HG03025 (cell line): ENCODE data around the gene UGT1A7.

Experiments
- ATAC-seq: cut with Tn5 transposase; IDR thresholded peaks from one replicate; pipeline ENCODE4 v1.9.1; 2021; ENCODE audit warnings: mild to moderate bottlenecking, moderate library complexity; ENCODE audit not compliant: unreplicated experiment, low FRiP score

The UGT1A7 gene

DNA sequence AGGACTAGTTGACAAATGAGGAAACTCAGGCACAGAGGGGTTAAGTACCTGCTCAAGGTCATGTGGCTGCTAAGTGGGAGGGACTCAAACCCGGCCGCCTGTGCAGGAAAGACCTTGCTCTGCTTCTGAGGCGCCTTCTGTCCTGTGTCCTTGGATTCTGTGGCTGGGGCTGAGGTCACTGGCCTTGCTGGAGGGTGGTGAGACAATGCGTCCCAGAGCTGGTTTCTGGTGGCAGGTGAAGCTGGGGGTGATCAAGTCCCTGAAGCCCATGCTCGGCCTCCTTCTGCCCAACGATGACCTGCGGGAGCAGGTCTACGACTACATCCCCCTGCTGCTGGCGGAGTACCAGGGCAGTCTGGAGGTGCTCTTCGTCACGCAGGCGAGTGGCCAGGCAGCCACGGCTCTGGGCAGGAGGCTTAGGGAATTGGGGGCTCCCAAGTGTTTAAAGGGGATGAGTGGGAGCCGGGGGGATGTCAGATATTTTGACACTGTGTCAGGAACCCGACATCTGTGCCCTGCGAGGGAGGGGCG, 112.5 kb downstream of the UGT1A7 start:
- no peak for ATAC-seq

DNA sequence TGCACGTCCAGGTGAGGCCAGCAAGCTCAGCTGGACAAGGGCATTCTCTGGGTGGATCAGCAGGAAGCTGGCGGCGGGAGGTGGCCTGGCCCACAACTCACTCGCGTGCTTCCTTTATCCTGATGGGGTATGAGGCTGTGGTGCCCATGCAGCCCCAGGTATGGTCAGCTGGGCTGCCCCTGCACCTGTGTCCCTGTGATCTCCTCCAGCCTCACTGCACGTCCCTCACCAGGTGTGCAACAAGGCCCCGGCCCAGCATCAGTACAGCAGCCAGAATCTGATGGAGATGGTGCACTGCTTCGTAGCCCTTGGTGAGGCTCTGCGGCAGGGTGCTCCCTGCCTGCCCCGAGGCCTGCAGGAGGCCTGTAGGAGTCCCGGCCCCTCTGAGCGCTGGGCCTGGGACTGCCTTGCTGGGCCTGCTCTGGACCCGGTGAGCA, 114.1 kb downstream of the UGT1A7 start:
- ATAC-seq: no peak

DNA sequence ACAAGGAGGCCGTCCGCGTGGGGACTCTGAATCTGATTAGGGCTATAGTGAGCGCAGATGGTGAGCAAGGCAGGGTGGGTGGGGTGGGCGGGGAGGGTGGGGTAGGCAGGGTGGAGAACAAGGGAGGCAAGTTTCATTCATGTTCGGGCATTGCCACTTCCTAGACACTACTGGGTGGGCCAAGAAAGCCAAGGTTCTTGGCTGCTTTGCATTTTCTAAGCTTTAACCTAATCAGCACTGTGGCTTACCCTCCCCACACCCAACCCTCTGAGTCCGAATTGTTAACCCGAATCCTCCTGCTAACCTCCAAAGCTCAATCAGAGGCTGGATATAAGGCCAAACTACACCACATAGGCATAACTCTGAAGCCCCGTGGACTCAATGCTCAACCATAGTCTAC, 114.6 kb downstream of the UGT1A7 start:
- no peak for ATAC-seq

DNA sequence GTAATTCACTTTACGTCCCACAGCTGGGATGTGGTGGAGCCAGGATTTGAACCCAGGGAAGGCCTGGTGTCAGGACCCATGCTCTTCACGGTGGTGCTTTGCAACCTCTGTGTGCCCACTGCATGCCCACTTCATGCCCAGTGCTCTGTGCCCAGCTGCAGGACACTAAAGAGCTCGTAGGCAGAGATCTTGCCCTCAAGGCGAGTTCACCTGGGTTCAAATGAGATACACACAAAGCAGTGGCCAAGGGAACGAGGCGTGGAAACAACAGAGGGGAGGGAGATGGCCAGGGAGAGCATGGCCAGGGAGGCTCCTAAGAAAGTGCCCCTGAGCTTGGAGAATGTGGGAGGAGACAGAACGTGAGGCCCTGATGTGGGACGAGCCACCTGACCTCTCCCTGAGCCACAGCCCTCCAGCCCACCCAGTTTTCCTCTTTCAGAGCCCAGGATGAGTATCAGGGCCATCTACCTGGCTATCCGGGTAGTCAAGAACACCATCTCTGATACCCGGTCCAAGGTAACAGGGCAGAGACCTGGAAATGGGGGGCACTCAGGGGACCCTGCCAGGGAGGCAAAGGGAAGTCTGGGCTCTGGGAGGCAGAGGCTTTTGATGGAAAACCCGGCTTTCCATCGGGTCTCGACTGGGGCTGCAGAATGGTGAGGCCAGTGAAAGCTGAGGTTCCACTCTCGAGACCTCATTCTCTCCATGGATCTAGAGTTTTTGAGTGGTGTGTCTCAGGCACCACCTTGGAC, 116.8 kb downstream of the UGT1A7 start:
- ATAC-seq: no peak

DNA sequence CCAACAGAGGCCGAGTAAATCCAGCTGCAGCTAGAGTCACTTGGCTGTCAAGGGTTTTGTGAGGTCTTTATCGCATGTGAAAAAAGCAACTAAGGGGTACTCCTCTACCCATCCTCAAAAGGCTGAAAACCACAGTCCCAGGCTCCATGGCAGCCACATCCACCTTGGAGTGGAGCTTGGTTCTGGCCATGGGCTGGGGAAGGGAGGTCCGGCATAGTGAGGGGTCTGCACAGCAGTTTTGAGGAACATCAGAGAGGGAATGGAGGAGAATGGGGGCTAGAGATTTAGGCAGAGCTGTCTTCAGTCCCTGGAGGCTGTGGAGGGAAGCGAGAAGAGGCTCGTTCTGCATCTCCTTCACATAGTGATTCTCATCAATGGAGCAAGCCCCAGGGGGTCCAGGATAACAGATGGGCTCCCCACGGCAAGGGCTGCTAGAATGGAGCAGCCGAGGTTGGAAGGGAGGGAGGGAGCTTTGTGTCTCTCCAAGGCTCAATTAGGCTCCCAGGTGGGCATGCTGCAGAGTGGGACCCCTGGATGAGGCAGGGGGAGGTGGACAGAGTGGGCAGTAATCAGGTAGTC, 117.5 kb downstream of the UGT1A7 start:
- ATAC-seq: no peak

DNA sequence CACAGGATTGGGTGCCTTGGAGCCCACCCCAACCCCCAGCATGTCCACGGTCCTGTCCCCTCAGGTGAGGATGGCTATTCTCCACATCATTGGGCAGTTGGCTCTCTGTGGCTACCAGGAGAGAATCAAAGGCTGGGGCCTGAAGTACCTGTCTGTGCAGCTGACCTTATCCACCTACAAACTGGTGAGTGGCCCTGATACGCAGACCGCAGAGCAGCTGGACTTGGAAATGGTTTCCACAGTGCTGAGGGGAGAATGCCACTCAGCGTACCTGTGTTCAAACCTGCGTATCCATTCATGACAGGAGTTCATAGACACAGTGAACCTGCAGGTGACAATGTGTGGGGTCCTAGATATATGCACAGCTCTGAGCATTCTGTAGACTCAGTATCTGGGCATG, 118.0 kb downstream of the UGT1A7 start:
- no peak for ATAC-seq

DNA sequence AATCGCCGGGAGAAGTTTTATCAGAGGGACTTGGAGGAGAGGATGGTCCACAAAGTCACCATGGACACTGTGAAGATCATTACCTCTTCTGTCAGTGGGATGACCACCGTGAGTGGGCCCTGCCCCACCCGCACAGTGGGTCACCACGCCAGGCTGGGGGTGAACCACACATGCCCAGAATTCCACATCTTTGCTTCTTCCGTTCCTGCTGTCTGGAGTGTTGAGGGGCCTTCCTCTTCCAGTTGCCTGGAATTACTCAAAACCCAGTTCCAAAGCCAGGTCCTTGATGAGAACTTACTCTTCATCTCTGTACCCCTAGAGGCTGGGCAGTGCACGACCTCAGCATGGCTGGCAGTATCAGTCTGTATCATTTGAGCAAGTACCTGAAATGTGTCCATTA, 118.5 kb downstream of the UGT1A7 start:
- ATAC-seq: no peak

DNA sequence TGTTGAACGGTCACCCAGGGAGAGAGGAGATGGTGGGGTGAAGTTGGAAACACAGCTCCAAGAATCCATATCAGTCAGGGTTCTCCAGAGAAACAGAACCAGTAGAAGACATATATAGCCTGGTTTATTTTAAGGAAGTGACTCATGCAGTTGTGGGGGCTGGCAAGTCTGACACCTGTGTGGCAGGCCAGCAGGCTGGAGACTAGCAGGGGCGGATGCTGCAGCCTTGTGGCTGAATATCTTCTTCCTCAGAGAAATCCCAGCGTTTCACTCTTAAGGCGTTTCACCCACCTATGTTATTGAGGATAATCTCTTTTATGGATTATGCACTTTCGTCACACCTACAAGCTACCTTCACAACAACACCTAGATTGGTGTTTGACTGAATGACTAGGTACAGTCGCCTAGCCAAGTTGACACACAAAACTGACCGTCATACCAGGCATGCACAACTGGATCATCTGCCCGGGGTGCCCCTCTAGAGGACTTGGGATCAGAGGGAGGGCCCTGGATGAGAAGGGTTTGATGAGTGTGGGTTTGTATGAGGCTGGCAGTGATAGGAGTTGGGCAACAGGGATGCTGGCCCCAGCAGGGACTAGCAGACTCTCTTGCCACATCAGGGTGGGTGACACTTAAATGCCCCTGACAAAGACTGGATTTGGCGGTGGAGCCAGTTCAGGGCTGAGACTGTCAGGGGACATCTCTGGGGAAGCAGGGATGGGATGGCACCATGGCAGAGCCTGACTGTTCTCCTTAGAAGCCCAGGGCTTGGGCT, 119.8 kb downstream of the UGT1A7 start:
- no peak for ATAC-seq

DNA sequence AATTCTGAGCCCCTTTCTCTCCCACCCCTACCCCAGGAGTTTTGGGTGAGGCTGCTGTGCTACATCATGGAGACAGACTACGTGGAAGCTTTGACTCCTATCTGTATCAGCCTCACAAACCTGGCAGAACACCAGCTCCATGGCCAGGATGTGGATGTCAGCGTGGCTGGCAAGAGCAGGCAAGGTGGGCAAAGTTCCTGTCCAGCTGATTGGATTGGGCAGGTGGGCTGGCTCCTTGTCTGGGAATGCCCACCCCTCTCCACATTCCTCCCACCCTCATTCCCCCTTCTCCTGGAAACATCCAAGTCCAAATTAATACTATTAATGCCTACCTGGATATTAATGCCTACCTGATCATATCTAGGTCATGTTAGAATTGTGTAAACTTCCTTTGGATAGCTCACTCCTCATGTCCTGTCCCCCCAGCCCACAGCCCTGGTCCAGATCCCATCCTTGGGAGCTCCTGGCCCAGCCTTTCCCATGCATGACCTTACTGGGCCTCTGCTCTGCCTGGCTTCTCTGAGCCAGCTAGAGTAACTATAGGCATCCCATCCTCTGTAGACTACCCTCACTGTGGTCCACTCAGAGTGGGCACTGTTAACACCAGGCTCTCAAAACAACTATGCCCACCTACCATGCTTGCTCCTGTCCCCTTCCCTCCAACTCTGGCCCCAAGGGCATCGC, 120.6 kb downstream of the UGT1A7 start:
- no peak for ATAC-seq

DNA sequence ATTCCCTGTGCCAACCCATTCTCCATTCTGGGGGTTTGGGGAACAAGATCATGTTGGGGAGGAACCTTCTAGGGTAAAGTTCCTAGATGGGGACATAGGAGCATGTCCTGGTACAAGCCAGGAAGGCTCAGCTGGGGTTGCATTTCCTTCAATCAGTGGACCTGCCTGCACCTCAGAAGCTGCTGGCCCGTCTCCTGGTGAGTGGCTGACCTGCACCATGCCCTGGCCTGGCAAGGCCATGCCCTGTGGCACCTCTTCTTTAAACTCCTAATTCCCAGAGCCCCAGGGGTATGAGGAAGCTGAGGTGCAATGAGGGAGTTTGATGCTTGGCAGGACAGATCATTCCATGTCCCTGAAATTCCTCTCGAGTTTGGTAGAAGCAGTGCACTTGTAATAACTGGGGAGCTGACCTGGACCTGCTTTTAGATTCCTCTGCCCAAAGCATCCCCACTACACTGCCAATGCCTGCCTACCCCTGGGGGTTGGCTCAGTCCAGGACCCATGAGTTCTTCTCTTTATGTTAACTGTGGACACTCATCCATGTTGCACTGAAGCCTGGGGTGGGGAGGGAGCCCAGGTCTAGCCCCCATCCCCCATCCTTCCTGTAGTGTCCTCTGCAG, 121.7 kb downstream of the UGT1A7 start:
- no peak for ATAC-seq

DNA sequence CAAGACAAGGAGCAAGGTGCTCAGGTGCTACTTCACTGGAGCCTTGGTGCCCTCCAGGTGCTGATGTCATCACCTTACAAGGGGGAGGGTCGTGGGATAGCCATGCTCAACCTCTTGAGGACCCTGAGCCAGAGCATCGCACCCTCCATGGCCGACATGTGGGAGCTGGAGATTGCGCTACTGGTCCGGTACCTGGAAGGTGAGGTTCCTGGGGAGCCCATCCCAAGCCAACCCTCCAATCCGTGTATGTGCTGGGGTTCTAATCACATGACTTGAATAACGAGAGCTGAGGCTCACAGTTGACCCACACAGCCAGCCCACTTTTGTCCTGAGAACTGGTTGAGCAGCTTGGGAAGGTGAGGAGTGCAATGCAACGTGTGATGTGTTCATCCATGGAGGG, 122.3 kb downstream of the UGT1A7 start:
- no peak for ATAC-seq

DNA sequence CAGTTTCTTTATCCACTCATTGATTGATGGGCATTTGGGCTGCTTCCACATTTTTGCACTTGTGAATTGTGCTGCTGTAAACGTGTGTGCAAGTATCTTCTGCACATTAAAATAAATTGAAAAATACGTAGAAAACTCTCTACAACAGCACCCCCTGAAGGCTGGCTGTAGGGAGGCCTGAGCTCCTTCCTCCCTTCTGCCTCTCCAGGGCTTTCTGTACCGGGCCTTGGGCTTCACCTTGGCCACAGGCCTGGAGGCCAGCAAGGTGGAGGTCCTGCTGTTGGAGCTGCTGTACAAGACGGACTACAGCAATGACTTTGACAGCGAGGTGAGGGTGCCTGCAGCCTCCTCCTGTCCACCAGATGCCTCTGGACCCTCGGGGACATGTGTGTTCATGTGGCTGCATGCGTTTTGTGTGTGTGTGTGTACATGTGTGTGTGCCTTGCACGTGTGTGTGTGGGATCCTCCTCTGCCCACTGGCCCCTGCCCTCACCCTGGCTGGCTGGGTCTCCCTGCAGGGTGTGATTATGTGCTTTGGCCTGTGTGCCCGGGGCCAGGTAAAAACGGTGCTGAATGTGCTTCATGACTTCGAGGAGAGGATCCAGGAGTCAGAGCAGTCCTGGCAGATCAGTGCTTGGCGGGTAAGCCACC, 125.6 kb downstream of the UGT1A7 start:
- ATAC-seq: no peak

DNA sequence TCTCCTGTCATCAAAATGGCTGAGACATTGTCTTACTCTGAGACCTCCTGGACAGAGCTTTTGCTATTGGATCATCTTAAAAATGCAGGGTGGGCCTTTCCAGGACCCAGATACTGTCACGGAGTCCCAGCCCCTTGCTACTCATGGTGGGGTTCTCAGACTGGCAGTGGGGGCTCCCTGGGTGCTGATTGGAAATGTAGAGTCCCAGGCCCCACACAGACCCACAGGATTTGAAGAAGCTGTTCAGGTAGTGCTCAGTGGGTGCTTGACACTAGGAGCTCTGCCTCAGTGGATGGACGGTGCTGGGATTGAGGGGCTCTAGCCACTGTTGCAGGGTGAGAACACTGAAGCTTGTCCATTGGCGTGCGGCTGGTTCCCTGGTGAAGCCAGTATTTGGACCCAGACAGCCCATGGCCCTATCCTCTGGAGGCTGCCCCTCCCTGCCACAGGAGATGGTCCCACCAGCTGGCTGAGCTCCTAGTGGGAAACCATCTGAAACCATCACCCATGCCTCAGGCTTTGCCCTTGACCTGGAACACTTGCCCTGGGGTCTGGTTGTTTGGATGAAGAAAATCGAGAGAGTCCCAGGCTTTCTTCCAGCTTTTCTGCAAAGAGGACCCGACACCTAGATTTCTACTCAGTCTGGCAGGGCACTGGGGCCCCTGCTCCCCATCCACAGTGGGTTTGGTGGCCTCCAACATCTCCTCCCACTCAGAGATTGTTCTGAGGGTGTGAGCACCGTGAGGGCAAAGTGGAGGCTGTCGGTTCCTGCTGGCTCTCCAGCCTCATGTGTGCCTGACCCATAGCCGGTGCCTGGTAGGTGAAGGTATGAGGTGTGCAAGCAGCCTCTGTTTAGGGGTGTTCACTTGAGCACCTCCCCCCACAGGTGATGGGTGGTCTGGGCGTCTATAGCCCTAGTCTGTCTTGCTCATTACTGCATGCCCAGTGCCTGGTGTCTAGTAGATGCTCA, 126.5 kb downstream of the UGT1A7 start:
- no peak for ATAC-seq

DNA sequence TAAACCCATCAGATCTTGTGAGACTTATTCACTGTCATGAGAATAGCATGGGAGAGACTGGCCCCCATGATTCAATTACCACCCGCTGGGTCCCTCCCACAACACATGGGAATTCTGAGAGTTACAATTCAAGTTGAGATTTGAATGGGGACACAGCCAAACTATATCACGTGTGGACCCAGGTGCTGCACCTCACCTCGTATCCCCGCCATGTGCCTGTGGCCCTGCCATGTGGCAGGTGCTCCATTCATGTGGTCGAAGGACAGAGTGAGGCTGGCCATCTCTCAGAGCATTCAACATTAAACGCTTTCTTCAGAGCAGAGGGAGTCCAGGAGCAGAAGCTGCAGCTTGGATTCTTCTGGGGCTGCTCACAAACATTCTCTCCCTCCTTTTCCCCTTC, 128.7 kb downstream of the UGT1A7 start:
- no peak for ATAC-seq

DNA sequence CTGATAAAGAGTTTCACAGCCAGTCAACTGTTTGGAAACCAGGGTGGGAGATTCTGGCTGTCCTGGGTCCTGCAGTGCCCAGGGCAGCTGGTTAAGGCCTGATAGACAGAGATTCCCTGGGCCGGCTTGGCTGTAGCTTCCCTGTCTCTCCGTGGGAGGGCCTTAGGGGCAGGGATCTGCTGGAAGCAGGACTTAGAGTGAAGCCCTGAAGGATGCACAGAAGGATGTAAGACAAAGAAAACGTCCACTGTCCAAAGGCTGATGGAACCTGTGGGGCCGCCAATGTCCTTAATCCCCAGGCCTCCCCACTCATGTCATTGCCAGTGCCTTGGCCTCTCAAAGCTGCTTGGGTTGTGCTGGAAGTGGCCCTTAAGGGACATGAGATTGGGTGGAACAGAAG, 129.4 kb downstream of the UGT1A7 start:
- ATAC-seq: no peak

DNA sequence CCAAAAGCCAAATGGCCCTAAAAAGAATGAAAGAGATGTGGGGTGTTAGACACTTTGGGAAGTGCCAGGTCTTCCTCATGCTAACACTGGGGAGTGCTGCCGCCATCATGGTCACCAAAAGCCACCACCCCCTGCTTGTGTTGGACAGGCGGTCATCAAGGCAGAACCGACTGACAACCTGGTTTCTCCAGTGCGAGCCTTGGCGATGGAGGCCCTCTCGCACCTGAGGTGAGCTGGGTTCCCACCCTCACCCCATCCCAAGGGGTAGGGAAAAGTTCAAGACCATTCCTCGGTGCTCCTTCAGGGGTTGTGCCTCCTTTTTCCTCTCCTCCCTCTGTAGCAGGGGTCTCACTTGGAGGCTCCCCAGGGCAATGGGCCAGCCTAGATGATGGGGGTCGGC, 130.0 kb downstream of the UGT1A7 start:
- no peak for ATAC-seq

DNA sequence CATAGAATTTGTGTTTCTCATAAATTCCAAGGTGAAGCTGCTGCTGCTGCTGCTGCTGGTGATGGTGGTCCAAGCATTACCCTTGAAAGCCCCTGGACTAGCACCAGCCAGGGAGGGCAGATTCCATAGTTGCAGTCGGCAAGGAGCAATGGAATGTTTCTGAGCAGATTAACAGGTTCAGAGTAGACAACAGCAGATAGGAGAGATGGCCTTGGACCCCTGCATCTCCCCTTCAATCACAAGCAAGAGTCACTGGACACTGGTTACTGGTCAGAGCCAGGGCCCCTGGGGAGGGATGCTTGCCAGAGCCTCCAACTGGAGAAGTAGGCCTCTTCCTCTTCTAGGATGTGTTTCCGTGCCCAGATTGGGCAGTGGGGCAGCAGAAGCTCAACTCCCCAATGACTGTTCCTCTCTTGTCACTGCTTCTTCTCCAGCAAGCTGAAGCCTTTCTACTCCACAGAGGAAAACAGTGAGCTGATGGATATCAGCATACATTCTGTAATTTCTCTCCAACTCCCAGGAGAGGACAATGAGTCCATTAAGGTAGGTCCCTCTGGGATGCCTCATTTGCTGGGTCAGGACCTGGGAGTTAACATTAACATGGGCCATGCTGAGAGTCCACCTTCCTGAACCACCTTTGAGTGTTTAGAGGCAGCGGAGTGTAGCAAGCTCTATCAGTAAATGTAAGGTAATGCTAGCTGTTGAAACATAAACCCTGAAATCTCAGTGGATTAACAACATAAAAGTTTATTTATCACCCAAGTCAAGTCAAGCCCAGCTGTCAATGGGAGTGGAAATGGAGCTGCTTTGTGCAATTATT, 131.7 kb downstream of the UGT1A7 start:
- no peak for ATAC-seq
